PC-3 (cell line): ENCODE data around the gene MTG1. TPM values are rescaled to one million over a fixed set of nuclear protein-coding genes. Genes with fewer than 3 reads are reported as not detected.
"Not testable (repeated sequence)": the region's sequence is repeated elsewhere in the genome, so short reads cannot be mapped to it uniquely, and the experiment has no call there.

ENCODE experiments used
- ATAC-seq: fragments of 200-7000 bp; cut with Tn5 transposase; 2 replicates; pipeline ENCODE4 v1.9.1; 2020; ENCODE audit warnings: mild to moderate bottlenecking, moderate library complexity
- BruUV-seq: library from RNA; stranded (reverse); fragments of 400-500 nt; replicated peaks from 2 replicates; lab custom pipeline; 2021; lab: Mats Ljungman, UMichigan
- CTCF ChIA-PET: fragments of 300-600 bp; sonication (Branson Sonifier 250); formaldehyde crosslinking; loops from one replicate; lab custom pipeline; 2022; ENCODE audit warnings: antibody characterized with exemption; lab: Charles Lee
- POLR2A ChIA-PET: fragments of 300-600 bp; sonication (Branson Sonifier 250); formaldehyde crosslinking; loops from one replicate; lab custom pipeline; 2022; ENCODE audit warnings: antibody characterized with exemption; ENCODE audit not compliant: unreplicated experiment; lab: Charles Lee
- DNase-seq: peaks from one replicate; pipeline ENCODE4 v3.0.0-alpha.2; 2015
- H2AFZ ChIP-seq: fragments of 300-600 bp; sonication (generic); 2 replicates; pipeline ENCODE4 v1.6.0; 2016; ENCODE audit warnings: antibody characterized with exemption, low read length
- H3F3A ChIP-seq: fragments of 300-600 bp; sonication (generic); one replicate; pipeline ENCODE4 v1.6.0; 2017; ENCODE audit warnings: antibody characterized with exemption, low read length, control low read depth, mild to moderate bottlenecking; ENCODE audit not compliant: unreplicated experiment
- H3K27ac ChIP-seq: fragments of 300-600 bp; sonication (generic); 2 replicates; pipeline ENCODE4 v1.5.1; 2016; ENCODE audit warnings: mild to moderate bottlenecking, low read length
- H3K27me3 ChIP-seq: fragments of 300-600 bp; sonication (generic); 2 replicates; pipeline ENCODE4 v1.6.1; 2016; ENCODE audit warnings: low read length, mixed read lengths
- H3K36me3 ChIP-seq: fragments of 300-600 bp; sonication (generic); 2 replicates; pipeline ENCODE4 v1.6.1; 2016; ENCODE audit warnings: low read depth, mixed run types, low read length, mixed read lengths
- H3K4me1 ChIP-seq: fragments of 300-600 bp; sonication (generic); 2 replicates; pipeline ENCODE4 v1.5.1; 2016; ENCODE audit warnings: low read length; ENCODE audit not compliant: insufficient read depth
- H3K4me2 ChIP-seq: fragments of 300-600 bp; sonication (generic); 2 replicates; pipeline ENCODE4 v1.6.0; 2016; ENCODE audit warnings: low read length
- H3K4me3 ChIP-seq: fragments of 300-600 bp; sonication (generic); 2 replicates; pipeline ENCODE4 v1.5.1; 2016; ENCODE audit warnings: mild to moderate bottlenecking, low read length, mixed read lengths
- H3K79me2 ChIP-seq: fragments of 300-600 bp; sonication (generic); 2 replicates; pipeline ENCODE4 v1.6.1; 2017; ENCODE audit warnings: low read length, mixed read lengths
- H3K9ac ChIP-seq: fragments of 300-600 bp; sonication (generic); 2 replicates; pipeline ENCODE4 v1.6.0; 2016; ENCODE audit warnings: mild to moderate bottlenecking, low read length
- H3K9me2 ChIP-seq: fragments of 300-600 bp; sonication (generic); replicated peaks from 2 replicates; pipeline ENCODE4 v1.6.1; 2016; ENCODE audit warnings: mixed run types, low read length, mixed read lengths
- H3K9me3 ChIP-seq: fragments of 300-600 bp; sonication (generic); 2 replicates; pipeline ENCODE4 v1.6.1; 2016; ENCODE audit warnings: low read length, mixed read lengths
- H4K20me1 ChIP-seq: fragments of 300-600 bp; sonication (generic); 2 replicates; pipeline ENCODE4 v1.6.1; 2016; ENCODE audit warnings: low read length, mixed read lengths
- EZH2 ChIP-seq: fragments of 300-600 bp; sonication (generic); IDR thresholded peaks from one replicate; pipeline ENCODE4 v1.6.1; 2017; ENCODE audit warnings: antibody characterized with exemption, mild to moderate bottlenecking, low read length; ENCODE audit not compliant: unreplicated experiment
- EZH2phosphoT487 ChIP-seq: fragments of 300-600 bp; sonication (generic); IDR thresholded peaks from 2 replicates; pipeline ENCODE4 v1.6.1; 2018; ENCODE audit warnings: mild to moderate bottlenecking, antibody characterized with exemption, low read length, borderline replicate concordance
- intact Hi-C: fragments of 100-400 bp; cut with micrococcal nuclease; formaldehyde crosslinking; loops from 2 replicates; pipeline ENCODE4 v1.9.0; 2023
- total RNA-seq: library from RNA; depleted of rRNA; stranded (reverse); fragments of >200 nt; gene quantifications from 2 replicates; pipeline ENCODE4 v1.2.3, GENCODE V29; 2014
- TF ChIP-seq, protein P1 (sequence below): fragments of 300-600 bp; sonication (generic); conservative IDR thresholded peaks from 2 replicates; pipeline ENCODE4 v1.5.1; 2017; ENCODE audit warnings: antibody characterized with exemption, low read depth, mild to moderate bottlenecking, low read length

Gene MTG1
- total RNA-seq, 1 experiment from 2014 or later: 39.4 TPM

GRCh38 chr10:133439517-133440461, 45.8 kb downstream of the MTG1 start:
- Histone ChIP-seq H3K9me3 (no peaks in the 10 kb centered on the region), H4K20me1 (no peaks in the 10 kb centered on the region), H3K9me2 (no peaks in the 10 kb centered on the region), H3K79me2 (no peaks in the 10 kb centered on the region), H3K9ac (no peak overlapping the region), H3K4me2 (no peak overlapping the region), H2AFZ (no peak overlapping the region), H3K27me3 (no peaks in the 10 kb centered on the region), H3K27ac (no peak overlapping the region), H3K4me1 (no peaks in the 10 kb centered on the region), H3K4me3 (no peak overlapping the region), H3K36me3 (no peaks in the 10 kb centered on the region), H3F3A (no peaks in the 10 kb centered on the region)
- BruUV-seq: no TSS peak
- ChIA-PET POLR2A (no interaction called here), CTCF (no interaction called here)
- intact Hi-C loops: loop anchor here (5.0 kb wide), 1 partner anchor 83 kb away; no protein-coding TSS in a partner anchor
- DNase-seq (no peak), ATAC-seq (no peak)
- no peak for TF ChIP-seq EZH2phosphoT487
- TF ChIP-seq, protein P1, sequence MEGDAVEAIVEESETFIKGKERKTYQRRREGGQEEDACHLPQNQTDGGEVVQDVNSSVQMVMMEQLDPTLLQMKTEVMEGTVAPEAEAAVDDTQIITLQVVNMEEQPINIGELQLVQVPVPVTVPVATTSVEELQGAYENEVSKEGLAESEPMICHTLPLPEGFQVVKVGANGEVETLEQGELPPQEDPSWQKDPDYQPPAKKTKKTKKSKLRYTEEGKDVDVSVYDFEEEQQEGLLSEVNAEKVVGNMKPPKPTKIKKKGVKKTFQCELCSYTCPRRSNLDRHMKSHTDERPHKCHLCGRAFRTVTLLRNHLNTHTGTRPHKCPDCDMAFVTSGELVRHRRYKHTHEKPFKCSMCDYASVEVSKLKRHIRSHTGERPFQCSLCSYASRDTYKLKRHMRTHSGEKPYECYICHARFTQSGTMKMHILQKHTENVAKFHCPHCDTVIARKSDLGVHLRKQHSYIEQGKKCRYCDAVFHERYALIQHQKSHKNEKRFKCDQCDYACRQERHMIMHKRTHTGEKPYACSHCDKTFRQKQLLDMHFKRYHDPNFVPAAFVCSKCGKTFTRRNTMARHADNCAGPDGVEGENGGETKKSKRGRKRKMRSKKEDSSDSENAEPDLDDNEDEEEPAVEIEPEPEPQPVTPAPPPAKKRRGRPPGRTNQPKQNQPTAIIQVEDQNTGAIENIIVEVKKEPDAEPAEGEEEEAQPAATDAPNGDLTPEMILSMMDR: no peak
- TF ChIP-seq EZH2: no peak

- no peaks in the 10 kb centered on the region for H3K9me2 ChIP-seq
- no peak overlapping the region for H3K9ac ChIP-seq
- H3K27me3 ChIP-seq: no peaks in the 10 kb centered on the region
- H3K4me3 ChIP-seq: no peak overlapping the region
- H3K4me2 ChIP-seq: no peak overlapping the region
- TF ChIP-seq EZH2 (no peak), EZH2phosphoT487 (no peak)
- TF ChIP-seq, protein P1: no peak
- H4K20me1 ChIP-seq: no peaks in the 10 kb centered on the region
- ATAC-seq: no peak
- H3K36me3 ChIP-seq: no peaks in the 10 kb centered on the region
- DNase-seq: no peak
- POLR2A ChIA-PET: no interaction called here
- H3K27ac ChIP-seq: no peak overlapping the region
- CTCF ChIA-PET: no interaction called here
- no peaks in the 10 kb centered on the region for H3K79me2 ChIP-seq
- H3F3A ChIP-seq: no peaks in the 10 kb centered on the region
- intact Hi-C loops: no loop called here
- H3K4me1 ChIP-seq: no peaks in the 10 kb centered on the region
- H2AFZ ChIP-seq: no peak overlapping the region
- no TSS peak for BruUV-seq
- no peaks in the 10 kb centered on the region for H3K9me3 ChIP-seq
These were observed 46.8 kb downstream of the MTG1 start for GRCh38 chr10:133440633-133441285.

DNA sequence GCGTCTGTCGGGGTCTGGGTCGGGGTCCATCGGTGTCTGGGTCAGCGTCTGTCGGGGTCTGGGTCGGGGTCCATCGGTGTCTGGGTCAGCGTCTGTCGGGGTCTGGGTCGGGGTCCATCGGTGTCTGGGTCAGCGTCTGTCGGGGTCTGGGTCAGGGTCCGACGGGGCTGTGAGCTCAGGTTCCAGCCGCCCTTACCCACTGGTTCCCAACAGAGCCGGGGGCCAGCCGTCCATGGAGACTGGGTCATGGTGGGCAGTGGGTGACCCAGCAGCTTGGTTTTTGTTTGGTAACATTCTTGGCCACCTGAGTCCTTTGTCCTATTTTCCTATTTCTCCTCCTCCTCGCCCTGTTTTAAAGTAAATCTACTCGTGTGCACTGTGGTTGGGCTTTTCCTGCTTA, 47.4 kb downstream of the MTG1 start:
- ATAC-seq, H3K4me1 ChIP-seq, H3K9me2 ChIP-seq, H3K36me3 ChIP-seq, BruUV-seq, H2AFZ ChIP-seq, DNase-seq, H3F3A ChIP-seq, POLR2A ChIA-PET, H3K27me3 ChIP-seq, H3K4me3 ChIP-seq, H3K79me2 ChIP-seq, intact Hi-C loops, H3K4me2 ChIP-seq, H3K9ac ChIP-seq, H3K27ac ChIP-seq, H4K20me1 ChIP-seq, CTCF ChIA-PET, H3K9me3 ChIP-seq: not testable (repeated sequence)
